GM12865 (cell line): ENCODE data around the gene AURKAIP1.

Experiments used
- DNase-seq: peaks from one replicate; pipeline ENCODE4 v3.0.0; 2010; ENCODE audit warnings: low read depth
- H3K4me3 ChIP-seq: 2 replicates; pipeline ENCODE4 v1.5.1; 2011; ENCODE audit warnings: mild to moderate bottlenecking, low read depth, low read length, control low read depth
- TF ChIP-seq, protein P1 (sequence below): IDR thresholded peaks from 2 replicates; pipeline ENCODE4 v1.5.1; 2011; ENCODE audit warnings: low read length, control low read depth, low read depth, inconsistent platforms; ENCODE audit not compliant: insufficient read depth; ENCODE audit errors: missing control alignments

The AURKAIP1 gene

GRCh38 chr1:1358433-1359271 lies 16.4 kb downstream of the AURKAIP1 start, which contains the start of gene MXRA8:
Gene MXRA8, minus strand, starts transcription at chr1:1358555. Its CDS starts 51 bp downstream, at chr1:1358504.
- no peak within 1 kb of the TSS for H3K4me3 ChIP-seq
- no peak for DNase-seq

GRCh38 chr1:1357871-1358432 lies 17.1 kb downstream of the AURKAIP1 start:
- no peak overlapping the region for H3K4me3 ChIP-seq
- DNase-seq: no peak
- TF ChIP-seq, protein P1, sequence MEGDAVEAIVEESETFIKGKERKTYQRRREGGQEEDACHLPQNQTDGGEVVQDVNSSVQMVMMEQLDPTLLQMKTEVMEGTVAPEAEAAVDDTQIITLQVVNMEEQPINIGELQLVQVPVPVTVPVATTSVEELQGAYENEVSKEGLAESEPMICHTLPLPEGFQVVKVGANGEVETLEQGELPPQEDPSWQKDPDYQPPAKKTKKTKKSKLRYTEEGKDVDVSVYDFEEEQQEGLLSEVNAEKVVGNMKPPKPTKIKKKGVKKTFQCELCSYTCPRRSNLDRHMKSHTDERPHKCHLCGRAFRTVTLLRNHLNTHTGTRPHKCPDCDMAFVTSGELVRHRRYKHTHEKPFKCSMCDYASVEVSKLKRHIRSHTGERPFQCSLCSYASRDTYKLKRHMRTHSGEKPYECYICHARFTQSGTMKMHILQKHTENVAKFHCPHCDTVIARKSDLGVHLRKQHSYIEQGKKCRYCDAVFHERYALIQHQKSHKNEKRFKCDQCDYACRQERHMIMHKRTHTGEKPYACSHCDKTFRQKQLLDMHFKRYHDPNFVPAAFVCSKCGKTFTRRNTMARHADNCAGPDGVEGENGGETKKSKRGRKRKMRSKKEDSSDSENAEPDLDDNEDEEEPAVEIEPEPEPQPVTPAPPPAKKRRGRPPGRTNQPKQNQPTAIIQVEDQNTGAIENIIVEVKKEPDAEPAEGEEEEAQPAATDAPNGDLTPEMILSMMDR: no peak

More at GRCh38 chr1:1358433-1359271, 16.4 kb downstream of the AURKAIP1 start, which contains the start of gene MXRA8:
- TF ChIP-seq, protein P1: no peak

DNA sequence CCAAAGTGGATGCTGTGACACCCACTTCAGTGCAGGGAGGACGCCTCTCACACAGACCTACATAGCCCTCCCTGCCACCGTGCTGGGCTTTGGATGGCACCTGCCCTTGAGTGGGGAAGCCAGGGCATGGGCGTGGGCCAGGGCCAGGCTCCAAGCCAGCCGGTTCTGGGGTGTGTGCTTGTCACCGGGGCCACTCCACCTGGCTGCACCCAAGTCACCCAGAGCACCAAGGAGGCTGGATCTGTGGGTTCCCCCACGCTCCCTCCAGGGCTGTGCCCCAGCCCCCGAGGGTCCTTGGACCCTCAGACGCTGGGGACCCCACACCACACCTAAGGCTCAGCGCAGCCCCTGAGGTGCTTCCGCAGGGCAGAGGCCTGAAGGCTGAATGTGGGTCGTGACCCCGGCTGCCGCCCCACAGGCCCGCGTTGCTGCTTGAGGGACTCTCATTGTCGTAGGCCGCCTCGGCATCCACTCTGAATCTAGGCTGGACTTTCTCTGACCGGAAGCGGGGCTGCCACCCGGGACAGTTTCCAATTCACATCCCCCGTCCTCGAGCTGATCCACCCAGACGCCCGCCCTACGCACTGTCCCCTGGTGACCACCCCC lies 18.1 kb downstream of the AURKAIP1 start:
- DNase-seq: no peak
- H3K4me3 ChIP-seq: no peak overlapping the region
- TF ChIP-seq, protein P1: no peak

GRCh38 chr1:1356166-1356795 lies 18.7 kb downstream of the AURKAIP1 start:
- no peak overlapping the region for H3K4me3 ChIP-seq
- DNase-seq: no peak
- TF ChIP-seq, protein P1: no peak

DNA sequence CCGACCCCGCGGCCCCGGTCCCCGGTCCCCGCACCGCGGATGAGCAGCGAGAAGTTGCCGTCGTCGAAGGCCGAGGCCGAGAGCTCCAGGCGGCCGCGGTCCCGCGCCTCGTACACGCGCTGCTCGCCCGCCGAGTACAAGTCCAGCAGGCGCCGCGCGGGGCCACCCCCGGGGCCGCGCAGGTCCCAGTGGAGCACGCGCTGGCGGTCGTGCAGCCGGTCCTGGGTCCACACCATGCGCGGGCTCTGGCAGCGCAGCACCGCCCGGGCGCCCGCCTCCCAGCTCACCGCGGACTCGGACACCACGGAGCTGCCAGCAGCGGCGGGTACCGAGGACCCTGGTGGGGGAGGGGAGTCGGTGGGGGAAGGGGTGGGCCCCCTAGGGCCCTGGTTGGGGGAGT lies 19.6 kb downstream of the AURKAIP1 start:
- H3K4me3 ChIP-seq: no peak overlapping the region
- DNase-seq: no peak
- TF ChIP-seq, protein P1: no peak

DNA sequence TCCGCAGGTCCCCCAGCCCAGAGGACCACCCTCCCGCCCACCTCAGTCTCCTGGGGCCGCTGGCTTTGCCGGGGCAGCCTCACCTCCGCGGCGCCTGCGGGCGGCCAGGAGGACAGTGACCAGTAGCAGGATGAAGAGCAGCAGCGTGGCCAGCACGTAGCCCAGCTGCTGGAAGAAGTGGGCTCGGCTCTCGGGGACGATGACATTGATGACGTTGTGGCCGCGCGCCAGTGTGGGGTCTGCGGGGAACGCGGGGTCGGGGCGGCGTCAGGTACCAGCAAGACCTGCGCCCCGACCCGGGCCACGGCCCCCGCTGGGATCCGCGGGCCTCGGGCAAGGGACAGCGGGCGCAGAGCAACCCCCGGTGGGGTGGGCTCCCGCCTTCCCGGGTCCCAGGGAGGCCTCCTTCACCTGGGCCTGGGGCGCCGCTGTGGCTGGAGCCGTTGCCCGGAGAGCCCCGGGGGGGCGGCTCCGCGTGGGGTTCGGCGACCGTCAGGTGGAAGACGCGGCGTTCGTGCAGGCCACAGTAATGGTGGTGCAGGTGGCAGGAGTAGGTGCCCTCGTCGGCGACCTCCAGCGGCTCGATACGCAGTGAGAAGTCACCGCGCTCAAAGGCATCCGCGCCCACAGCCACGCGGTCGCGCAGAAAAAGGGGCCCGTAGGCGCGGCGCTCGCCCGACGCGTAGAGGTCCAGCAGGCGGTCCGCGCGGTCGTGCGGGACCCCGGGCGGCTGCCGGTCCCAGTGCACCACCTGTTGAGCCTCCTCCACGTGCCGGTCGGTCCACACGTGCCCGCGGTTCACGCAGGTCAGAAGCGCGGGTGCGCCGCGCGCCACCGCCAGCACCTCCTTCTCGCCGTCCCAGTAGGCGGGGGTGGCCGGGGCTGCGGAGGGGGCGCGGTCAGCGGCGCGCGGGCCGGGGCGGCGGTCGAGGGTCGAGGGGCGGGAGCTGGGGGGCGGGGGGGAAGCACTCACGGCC lies 20.4 kb downstream of the AURKAIP1 start:
- H3K4me3 ChIP-seq: no peak overlapping the region
- TF ChIP-seq, protein P1: no peak
- DNase-seq: no peak
